ENCODE results near the gene MYH11. TPM values are rescaled to one million over a fixed set of nuclear protein-coding genes. Genes with fewer than 3 reads are reported as not detected.

The MYH11 gene
- total and polyA plus RNA-seq, 8 donors, result 1.6 to 24.7 (median 5.0) TPM

DNA sequence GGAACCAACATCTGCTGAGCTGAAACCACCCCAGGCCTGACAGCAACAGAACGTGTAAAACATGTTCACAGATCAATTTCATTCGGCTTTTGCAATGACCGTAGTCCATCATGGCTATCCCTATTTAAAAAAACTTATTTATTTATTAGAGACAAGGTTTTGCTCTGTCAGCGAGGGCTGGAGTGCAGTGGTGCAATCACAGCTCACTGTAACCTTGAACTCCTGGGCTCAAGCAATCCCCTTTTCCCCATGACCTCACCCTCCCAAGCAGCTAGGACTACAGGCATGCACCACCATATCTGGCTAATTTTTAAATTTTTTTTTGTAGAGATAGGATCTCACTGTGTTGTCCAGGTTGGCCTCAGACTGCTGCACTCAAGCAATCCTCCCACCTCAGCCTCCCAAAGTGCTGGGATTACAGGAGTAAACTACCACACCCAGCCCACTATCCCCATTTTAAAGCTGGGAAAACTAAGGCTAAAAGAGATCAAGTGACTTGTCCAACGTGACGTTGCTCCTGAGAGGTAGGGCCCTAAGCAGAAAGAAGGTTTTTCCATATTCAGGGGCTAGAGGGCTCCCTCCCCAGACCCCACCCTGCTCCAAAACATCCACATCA lies 77.7 kb downstream of the MYH11 start:
- no peaks in the 10 kb centered on the region for H3K27me3 ChIP-seq
- TF ChIP-seq, protein P1, sequence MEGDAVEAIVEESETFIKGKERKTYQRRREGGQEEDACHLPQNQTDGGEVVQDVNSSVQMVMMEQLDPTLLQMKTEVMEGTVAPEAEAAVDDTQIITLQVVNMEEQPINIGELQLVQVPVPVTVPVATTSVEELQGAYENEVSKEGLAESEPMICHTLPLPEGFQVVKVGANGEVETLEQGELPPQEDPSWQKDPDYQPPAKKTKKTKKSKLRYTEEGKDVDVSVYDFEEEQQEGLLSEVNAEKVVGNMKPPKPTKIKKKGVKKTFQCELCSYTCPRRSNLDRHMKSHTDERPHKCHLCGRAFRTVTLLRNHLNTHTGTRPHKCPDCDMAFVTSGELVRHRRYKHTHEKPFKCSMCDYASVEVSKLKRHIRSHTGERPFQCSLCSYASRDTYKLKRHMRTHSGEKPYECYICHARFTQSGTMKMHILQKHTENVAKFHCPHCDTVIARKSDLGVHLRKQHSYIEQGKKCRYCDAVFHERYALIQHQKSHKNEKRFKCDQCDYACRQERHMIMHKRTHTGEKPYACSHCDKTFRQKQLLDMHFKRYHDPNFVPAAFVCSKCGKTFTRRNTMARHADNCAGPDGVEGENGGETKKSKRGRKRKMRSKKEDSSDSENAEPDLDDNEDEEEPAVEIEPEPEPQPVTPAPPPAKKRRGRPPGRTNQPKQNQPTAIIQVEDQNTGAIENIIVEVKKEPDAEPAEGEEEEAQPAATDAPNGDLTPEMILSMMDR (IDR thresholded peaks at IDR 0.05), result no peak
- H3K9me3 ChIP-seq, result no peaks in the 10 kb centered on the region
- no peaks in the 10 kb centered on the region for H3K36me3 ChIP-seq
- H3K4me3 ChIP-seq, result no peak overlapping the region
- DNase-seq (no peak), FAIRE-seq (no peak), ATAC-seq (no peak)
- WGBS, 2 donors, result 76 to 82% methylated on average over 6 of the region's 6 CpGs
- H3K27ac ChIP-seq, result no peak overlapping the region
- no peaks in the 10 kb centered on the region for H3K4me1 ChIP-seq
- intact Hi-C loops (cut with DNase I), result loop anchor here in 1 of 3 donors (10.0 kb wide), 2 partner anchors 46 to 366 kb away; no protein-coding TSS in a partner anchor

DNA sequence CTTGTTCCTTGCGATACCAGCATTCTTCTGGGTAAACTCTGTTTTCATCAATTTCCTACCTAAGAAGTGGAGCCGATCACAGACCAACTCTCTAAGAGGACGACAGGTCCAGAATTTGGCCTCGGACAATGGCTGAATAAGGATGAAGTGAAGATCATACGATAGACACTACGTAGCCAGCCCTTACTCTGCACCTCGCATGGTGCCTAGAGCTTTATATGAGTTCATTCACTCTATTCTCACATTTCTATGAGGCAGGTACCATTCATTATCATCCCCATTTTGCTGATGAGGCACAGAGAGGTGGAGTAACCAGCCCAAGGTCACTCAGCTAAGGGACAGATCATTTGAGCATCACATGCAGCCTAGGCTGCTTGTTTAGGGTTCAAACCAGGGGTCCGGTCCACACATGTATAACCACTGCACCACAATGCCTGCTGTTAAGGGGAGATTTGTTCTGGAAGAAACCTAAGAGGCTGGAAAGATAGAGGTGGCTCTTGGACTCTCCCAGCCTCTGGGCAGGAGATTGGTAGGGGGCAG lies 78.6 kb downstream of the MYH11 start:
- no peak overlapping the region for H3K27ac ChIP-seq
- H3K4me3 ChIP-seq, result no peak overlapping the region
- no peak for DNase-seq
- no peaks in the 10 kb centered on the region for H3K27me3 ChIP-seq
- no peak for ATAC-seq
- TF ChIP-seq, protein P1 (IDR thresholded peaks at IDR 0.05), result no peak
- no peak for FAIRE-seq
- H3K36me3 ChIP-seq, result no peaks in the 10 kb centered on the region
- H3K4me1 ChIP-seq, result no peaks in the 10 kb centered on the region
- H3K9me3 ChIP-seq, result no peaks in the 10 kb centered on the region
- 76 to 81% methylated on average over 8 of the region's 8 CpGs for WGBS, 2 donors
- intact Hi-C loops (cut with DNase I), result loop anchor here in 1 of 3 donors (10.0 kb wide), 2 partner anchors 47 to 367 kb away; no protein-coding TSS in a partner anchor

DNA sequence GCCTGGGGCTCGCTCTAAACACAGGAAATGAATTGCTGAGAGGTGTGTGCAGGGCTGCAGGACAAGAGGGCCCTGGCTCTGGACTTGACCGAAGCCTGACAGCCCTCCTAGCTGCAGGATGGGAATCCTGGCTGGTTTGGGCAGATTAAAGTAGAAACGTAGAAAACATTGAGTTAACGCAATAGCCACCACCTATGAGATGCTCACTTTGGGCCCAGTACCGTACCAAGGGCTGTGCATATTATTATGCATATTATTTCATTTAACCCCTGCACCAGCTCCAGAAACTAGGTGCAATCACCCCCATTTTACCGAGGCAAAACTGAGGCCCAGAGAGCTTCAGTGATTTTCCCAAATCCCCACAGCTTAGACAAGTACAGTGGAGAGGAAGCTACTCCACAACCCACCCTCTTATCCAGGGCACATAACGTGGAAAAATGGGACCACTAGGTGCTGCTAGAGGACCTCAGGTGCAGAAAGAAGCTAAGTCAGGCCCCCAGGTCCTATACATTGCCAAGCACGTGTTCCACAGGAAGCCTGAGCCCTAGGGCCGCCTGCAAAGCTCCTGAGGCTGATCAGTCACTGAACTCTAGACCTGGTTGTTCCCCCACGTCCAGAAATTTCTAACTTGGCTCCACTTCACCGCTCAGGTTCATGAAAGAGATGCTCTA lies 79.2 kb downstream of the MYH11 start:
- Histone ChIP-seq H3K4me3 (no peak overlapping the region), H3K9me3 (no peaks in the 10 kb centered on the region), H3K36me3 (no peaks in the 10 kb centered on the region), H3K27me3 (no peaks in the 10 kb centered on the region), H3K4me1 (no peaks in the 10 kb centered on the region), H3K27ac (no peak overlapping the region)
- TF ChIP-seq, protein P1 (IDR thresholded peaks at IDR 0.05), result no peak
- ATAC-seq (peak in 2 of 4 donors; percentile 23 to 43), DNase-seq (no peak), FAIRE-seq (no peak)
- 54 to 58% methylated on average over 11 of the region's 11 CpGs for WGBS, 2 donors
- intact Hi-C loops (cut with DNase I), result loop anchor here in 1 of 3 donors (10.0 kb wide), 2 partner anchors 47 to 367 kb away; no protein-coding TSS in a partner anchor

DNA sequence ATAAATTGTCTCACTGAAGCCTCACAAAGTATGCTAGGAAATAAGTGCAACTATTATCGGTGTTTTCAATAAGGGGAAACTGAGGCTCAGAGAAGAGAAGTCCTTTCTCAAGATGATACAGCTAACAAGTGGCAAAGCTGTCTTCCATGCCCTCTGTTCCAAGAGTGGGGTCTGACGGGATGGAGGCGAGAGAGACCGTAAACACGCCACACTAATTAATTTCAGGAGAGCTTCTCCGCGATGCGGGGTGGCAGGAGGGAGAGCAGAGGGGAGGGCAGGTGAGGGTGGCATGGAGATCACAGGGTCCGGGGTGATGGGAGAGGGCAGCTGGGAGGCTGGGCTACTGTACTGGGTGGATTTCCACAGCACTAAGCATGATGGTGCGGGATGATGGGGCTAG lies 80.3 kb downstream of the MYH11 start:
- Histone ChIP-seq H3K27me3 (no peaks in the 10 kb centered on the region), H3K9me3 (no peaks in the 10 kb centered on the region), H3K27ac (no peak overlapping the region), H3K4me1 (no peaks in the 10 kb centered on the region), H3K36me3 (no peaks in the 10 kb centered on the region), H3K4me3 (no peak overlapping the region)
- TF ChIP-seq, protein P1 (IDR thresholded peaks at IDR 0.05), result no peak
- intact Hi-C loops (cut with DNase I), result loop anchor here in 1 of 3 donors (10.0 kb wide), 2 partner anchors 48 to 368 kb away; no protein-coding TSS in a partner anchor
- DNase-seq (no peak), FAIRE-seq (no peak), ATAC-seq (no peak)
- 67 to 81% methylated on average over 10 of the region's 10 CpGs for WGBS, 2 donors

All from pancreas (tissue), 10 donors.